SK-N-SH (cell line): ENCODE data around the gene DEAF1.

Source experiments
- JUND ChIP-seq: IDR thresholded peaks from 2 replicates; pipeline ENCODE4 v1.4.0; 2012
- MXI1 ChIP-seq: IDR thresholded peaks from 2 replicates; pipeline ENCODE4 v1.6.1; 2012; ENCODE audit warnings: mild to moderate bottlenecking, low read depth, low read length, improper control_type of control experiment
- PBX3 ChIP-seq: IDR thresholded peaks from 2 replicates; pipeline ENCODE4; 2012
- POLR2AphosphoS5 ChIP-seq: IDR thresholded peaks from 2 replicates; pipeline ENCODE4 v1.6.1; 2012; ENCODE audit warnings: low read depth, low read length
- ZBTB33 ChIP-seq: IDR thresholded peaks from 2 replicates; pipeline ENCODE4 v1.4.0; 2012; ENCODE audit warnings: low read depth, borderline replicate concordance
- TF ChIP-seq, protein P1 (sequence below): fragments of 150-350 bp; IDR thresholded peaks from 2 replicates; pipeline ENCODE4 v1.6.1; 2017; ENCODE audit warnings: antibody characterized with exemption, low read length, low read depth, borderline replicate concordance
- TF ChIP-seq, protein P2 (sequence below): fragments of 200-600 bp; sonication (generic); IDR thresholded peaks from 2 replicates; pipeline ENCODE4 v1.6.1; 2017; ENCODE audit warnings: antibody characterized with exemption, mild to moderate bottlenecking, moderate library complexity

DNA sequence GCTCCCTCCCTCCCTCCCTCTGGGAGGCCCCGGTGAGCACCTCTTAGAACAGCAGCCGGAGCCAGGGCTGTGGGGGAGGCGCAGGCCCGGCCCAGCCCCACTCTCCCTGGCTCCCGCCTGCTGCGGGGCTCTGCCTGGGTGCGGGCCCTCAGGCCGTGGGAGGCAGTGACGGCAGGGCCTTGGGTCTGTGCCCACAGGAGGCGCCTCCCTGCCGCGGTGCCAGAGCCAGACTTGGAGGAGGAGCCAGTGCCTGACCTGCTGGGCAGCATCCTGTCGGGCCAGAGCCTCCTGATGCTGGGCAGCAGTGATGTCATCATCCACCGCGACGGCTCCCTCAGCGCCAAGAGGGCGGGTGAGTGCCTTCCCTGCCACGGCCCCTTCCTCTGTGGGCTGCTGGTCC is 88.8 kb downstream of the DEAF1 start:
- TF ChIP-seq MXI1 (no peak), PBX3 (no peak), ZBTB33 (no peak), JUND (no peak), POLR2AphosphoS5 (no peak)
- TF ChIP-seq, protein P1, sequence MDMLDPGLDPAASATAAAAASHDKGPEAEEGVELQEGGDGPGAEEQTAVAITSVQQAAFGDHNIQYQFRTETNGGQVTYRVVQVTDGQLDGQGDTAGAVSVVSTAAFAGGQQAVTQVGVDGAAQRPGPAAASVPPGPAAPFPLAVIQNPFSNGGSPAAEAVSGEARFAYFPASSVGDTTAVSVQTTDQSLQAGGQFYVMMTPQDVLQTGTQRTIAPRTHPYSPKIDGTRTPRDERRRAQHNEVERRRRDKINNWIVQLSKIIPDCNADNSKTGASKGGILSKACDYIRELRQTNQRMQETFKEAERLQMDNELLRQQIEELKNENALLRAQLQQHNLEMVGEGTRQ = no peak
- TF ChIP-seq, protein P2, sequence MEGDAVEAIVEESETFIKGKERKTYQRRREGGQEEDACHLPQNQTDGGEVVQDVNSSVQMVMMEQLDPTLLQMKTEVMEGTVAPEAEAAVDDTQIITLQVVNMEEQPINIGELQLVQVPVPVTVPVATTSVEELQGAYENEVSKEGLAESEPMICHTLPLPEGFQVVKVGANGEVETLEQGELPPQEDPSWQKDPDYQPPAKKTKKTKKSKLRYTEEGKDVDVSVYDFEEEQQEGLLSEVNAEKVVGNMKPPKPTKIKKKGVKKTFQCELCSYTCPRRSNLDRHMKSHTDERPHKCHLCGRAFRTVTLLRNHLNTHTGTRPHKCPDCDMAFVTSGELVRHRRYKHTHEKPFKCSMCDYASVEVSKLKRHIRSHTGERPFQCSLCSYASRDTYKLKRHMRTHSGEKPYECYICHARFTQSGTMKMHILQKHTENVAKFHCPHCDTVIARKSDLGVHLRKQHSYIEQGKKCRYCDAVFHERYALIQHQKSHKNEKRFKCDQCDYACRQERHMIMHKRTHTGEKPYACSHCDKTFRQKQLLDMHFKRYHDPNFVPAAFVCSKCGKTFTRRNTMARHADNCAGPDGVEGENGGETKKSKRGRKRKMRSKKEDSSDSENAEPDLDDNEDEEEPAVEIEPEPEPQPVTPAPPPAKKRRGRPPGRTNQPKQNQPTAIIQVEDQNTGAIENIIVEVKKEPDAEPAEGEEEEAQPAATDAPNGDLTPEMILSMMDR = no peak
